Muscle of leg (tissue), 11 donors: Measurements from ENCODE around the gene KTN1. TPM values are rescaled to one million over a fixed set of nuclear protein-coding genes. Genes with fewer than 3 reads are reported as not detected.

Experiments
- DNase-seq: peaks from one replicate; pipeline ENCODE4 v3.0.0; 2013
- H3K27ac ChIP-seq: one replicate; pipeline ENCODE4 v1.5.1; 2013; ENCODE audit warnings: mild to moderate bottlenecking, low read length, control low read depth
- H3K27me3 ChIP-seq: one replicate; pipeline ENCODE4 v1.6.1; 2013; ENCODE audit warnings: low read length; ENCODE audit not compliant: control insufficient read depth, insufficient read depth
- H3K36me3 ChIP-seq: one replicate; pipeline ENCODE4 v1.6.1; 2013; ENCODE audit warnings: low read length; ENCODE audit not compliant: control insufficient read depth, insufficient read depth
- H3K4me1 ChIP-seq: one replicate; pipeline ENCODE4 v1.6.1; 2013; ENCODE audit warnings: low read length; ENCODE audit not compliant: control insufficient read depth, insufficient read depth
- H3K4me3 ChIP-seq: one replicate; pipeline ENCODE4 v1.5.1; 2013; ENCODE audit warnings: low read length, control low read depth
- H3K9me3 ChIP-seq: replicated peaks from 2 replicates; pipeline ENCODE4 v1.6.1; 2013; ENCODE audit warnings: low read depth, low read length; ENCODE audit not compliant: control insufficient read depth
- WGBS: methylation state at CpG from one replicate; pipeline ENCODE4 v1.1.5; 2013; ENCODE audit warnings: missing lambda C conversion rate; ENCODE audit not compliant: insufficient coverage; 5-methylcytosine and 5-hydroxymethylcytosine counted together
- polyA plus RNA-seq, 8 donors: library from polyadenylated mRNA; unstranded; fragments of 120-200 nt; gene quantifications; one replicate each; pipeline versions ENCODE4 v1.2.1 to v1.2.3, GENCODE V29; 2013; ENCODE audit warnings: inconsistent platforms in 1 of 8, low replicate concordance in 1 of 8; ENCODE audit not compliant: insufficient read length in 8 of 8, insufficient read depth in 1 of 8
- total RNA-seq: library from RNA; stranded (reverse); fragments of 120-200 nt; gene quantifications from one replicate; pipeline ENCODE4 v1.2.4, GENCODE V29; 2013

KTN1 gene
- total and polyA plus RNA-seq, 9 donors: 106 to 148 (median 141) TPM

- Histone ChIP-seq H3K4me1 (no peaks in the 10 kb centered on the region), H3K27ac (no peak overlapping the region), H3K9me3 (no peaks in the 10 kb centered on the region), H3K27me3 (no peaks in the 10 kb centered on the region), H3K36me3 (no peaks in the 10 kb centered on the region), H3K4me3 (no peak overlapping the region)
- 83% methylated on average over 4 of the region's 5 CpGs for WGBS
- DNase-seq: no peak
These were observed 142.0 kb downstream of the KTN1 start for GRCh38 chr14:55722054-55722453.

- Histone ChIP-seq H3K4me1 (no peaks in the 10 kb centered on the region), H3K36me3 (no peaks in the 10 kb centered on the region), H3K27me3 (no peaks in the 10 kb centered on the region), H3K4me3 (no peak overlapping the region), H3K27ac (no peak overlapping the region), H3K9me3 (no peaks in the 10 kb centered on the region)
- no peak for DNase-seq
- WGBS: no CpG with 5 or more reads among the region's 1 CpG
These were observed 144.7 kb downstream of the KTN1 start for GRCh38 chr14:55724736-55725135.

GRCh38 chr14:55730592-55731310, 150.7 kb downstream of the KTN1 start:
- no peaks in the 10 kb centered on the region for H3K4me1 ChIP-seq
- H3K27ac ChIP-seq: no peak overlapping the region
- no peaks in the 10 kb centered on the region for H3K9me3 ChIP-seq
- H3K4me3 ChIP-seq: no peak overlapping the region
- no peaks in the 10 kb centered on the region for H3K36me3 ChIP-seq
- DNase-seq: no peak
- no peaks in the 10 kb centered on the region for H3K27me3 ChIP-seq

- H3K4me3 ChIP-seq: no peak overlapping the region
- H3K9me3 ChIP-seq: no peaks in the 10 kb centered on the region
- H3K27me3 ChIP-seq: no peaks in the 10 kb centered on the region
- H3K4me1 ChIP-seq: no peaks in the 10 kb centered on the region
- no peaks in the 10 kb centered on the region for H3K36me3 ChIP-seq
- 86% methylated on average over 1 of the region's 4 CpGs for WGBS
- no peak for DNase-seq
- no peak overlapping the region for H3K27ac ChIP-seq
These were observed 151.4 kb downstream of the KTN1 start for GRCh38 chr14:55731311-55731872.

GRCh38 chr14:55731881-55732498, 152.0 kb downstream of the KTN1 start:
- 0% methylated on average over 1 of the region's 2 CpGs for WGBS
- Histone ChIP-seq H3K36me3 (no peaks in the 10 kb centered on the region), H3K27ac (no peak overlapping the region), H3K9me3 (no peaks in the 10 kb centered on the region), H3K4me1 (no peaks in the 10 kb centered on the region), H3K4me3 (no peak overlapping the region), H3K27me3 (no peaks in the 10 kb centered on the region)
- peak; percentile 25 for DNase-seq

GRCh38 chr14:55733599-55733998, 153.6 kb downstream of the KTN1 start:
- no peaks in the 10 kb centered on the region for H3K4me1 ChIP-seq
- 42% methylated on average over 2 of the region's 3 CpGs for WGBS
- no peak overlapping the region for H3K27ac ChIP-seq
- H3K27me3 ChIP-seq: no peaks in the 10 kb centered on the region
- H3K4me3 ChIP-seq: no peak overlapping the region
- no peak for DNase-seq
- H3K9me3 ChIP-seq: no peaks in the 10 kb centered on the region
- H3K36me3 ChIP-seq: no peaks in the 10 kb centered on the region

Other genes with a start within 250 kb of the KTN1 start
- 11.1 TPM for gene ATG14, start 168.4 kb upstream of the KTN1 start, total RNA-seq
- 10 to 100 TPM; 12.0 to 20.5 (median 12.8) TPM for gene ATG14, start 168.4 kb upstream of the KTN1 start, polyA plus RNA-seq
- gene TBPL2, start 139.6 kb upstream of the KTN1 start, total RNA-seq: not detected
- gene TBPL2, start 139.6 kb upstream of the KTN1 start, polyA plus RNA-seq: under 1 TPM in 6 of 8 donors, not detected in 2; 0.07 to 0.24 (median 0.13) TPM